PFSK-1 (cell line): ENCODE results near the gene EML1.

ENCODE experiments used
- FOXP2 ChIP-seq: optimal IDR thresholded peaks from 2 replicates; pipeline ENCODE3; 2011; ENCODE audit warnings: borderline replicate concordance, control low read depth, inconsistent platforms; ENCODE audit not compliant: insufficient read depth; ENCODE audit errors: extremely low read length, extremely low read depth
- POLR2AphosphoS5 ChIP-seq: IDR thresholded peaks from 2 replicates; pipeline ENCODE4 v1.6.1; 2012; ENCODE audit warnings: low read depth, mild to moderate bottlenecking, control low read depth, low read length, moderate library complexity
- REST ChIP-seq, 2 experiments: IDR thresholded peaks; 2 replicates each; pipeline versions ENCODE4 v1.6.1 to v1.8.0; 2011 to 2012; ENCODE audit warnings: low read depth in 2 of 2, low read length in 2 of 2, control low read depth in 1 of 2, inconsistent platforms in 1 of 2, mild to moderate bottlenecking in 1 of 2, moderate library complexity in 1 of 2; ENCODE audit not compliant: insufficient read depth in 1 of 2
- SIN3A ChIP-seq: IDR thresholded peaks from 2 replicates; pipeline ENCODE4 v1.6.1; 2012; ENCODE audit warnings: mild to moderate bottlenecking, low read length, moderate library complexity, borderline replicate concordance; ENCODE audit not compliant: insufficient read depth
- TAF1 ChIP-seq: IDR thresholded peaks from 2 replicates; pipeline ENCODE4 v1.6.1; 2012; ENCODE audit warnings: low read length, control low read depth, borderline replicate concordance; ENCODE audit not compliant: insufficient read depth

GRCh38 chr14:99961826-99962518, 168.8 kb downstream of the EML1 start:
- no peak for TF ChIP-seq SIN3A
- TF ChIP-seq POLR2AphosphoS5 = no peak
- no peak for TF ChIP-seq REST (IDR thresholded peaks at IDR 0.05; ENCODE audit: insufficient read depth in 1 of 2, low read depth in 2 of 2, low read length in 2 of 2)
- no peak for TF ChIP-seq TAF1
- no peak for TF ChIP-seq FOXP2
